Ureter (tissue), 1 donor: Measurements from ENCODE around the gene KCNK3. TPM values are rescaled to one million over a fixed set of nuclear protein-coding genes. Genes with fewer than 3 reads are reported as not detected.
"Not testable (repeated sequence)": the region's sequence is repeated elsewhere in the genome, so short reads cannot be mapped to it uniquely, and the experiment has no call there.

Experiments
- DNase-seq: peaks from one replicate; pipeline ENCODE4 v3.0.0-alpha.2; 2020; ENCODE audit warnings: low spot score
- total RNA-seq: library from RNA; stranded (reverse); gene quantifications from one replicate; pipeline ENCODE4 v1.2.4, GENCODE V29; 2023
- donor health status: DM: yes; HTN: yes; CAD: no.

The KCNK3 gene
- total RNA-seq, 1 donor from 2014 or later: 9.2 TPM

DNA sequence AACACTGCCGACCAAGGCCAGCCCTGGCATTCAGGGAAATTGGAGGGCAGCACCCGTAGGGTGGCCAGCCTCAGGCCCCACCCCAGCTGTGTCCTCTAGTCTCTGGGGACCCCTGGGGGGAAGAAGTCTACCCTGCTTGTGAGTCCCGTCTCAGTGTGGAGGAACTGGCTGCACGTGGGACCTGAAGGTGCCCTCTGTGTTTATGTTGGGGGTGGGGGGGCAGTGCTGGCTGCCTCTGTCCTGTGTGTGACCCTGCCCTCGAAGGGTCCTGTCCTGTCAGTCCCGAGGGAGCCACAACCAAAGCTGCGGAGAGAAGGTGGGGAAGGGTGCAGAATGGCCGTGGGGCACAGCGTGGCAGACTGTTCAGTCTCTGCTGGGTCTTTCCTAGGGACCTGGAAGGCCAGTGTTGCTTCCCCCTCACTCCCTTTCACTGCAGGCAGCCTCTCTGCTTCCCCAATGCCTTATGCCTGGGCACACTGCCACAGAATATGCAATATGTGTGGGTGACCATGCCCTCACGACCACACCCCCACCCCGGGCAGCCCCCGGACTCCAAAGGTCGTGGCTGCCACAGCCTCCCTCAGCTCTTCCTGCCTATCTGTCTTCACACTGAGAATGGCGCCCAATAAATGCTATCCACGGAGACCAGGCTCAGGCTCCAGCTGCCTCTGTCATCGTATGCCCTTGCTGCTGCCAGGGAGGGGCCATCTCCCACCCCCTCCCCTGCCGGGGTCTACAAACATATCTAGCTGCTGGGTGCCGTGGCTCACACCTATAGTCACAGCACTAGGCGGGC is 38.2 kb downstream of the KCNK3 start:
- no peak for DNase-seq

DNA sequence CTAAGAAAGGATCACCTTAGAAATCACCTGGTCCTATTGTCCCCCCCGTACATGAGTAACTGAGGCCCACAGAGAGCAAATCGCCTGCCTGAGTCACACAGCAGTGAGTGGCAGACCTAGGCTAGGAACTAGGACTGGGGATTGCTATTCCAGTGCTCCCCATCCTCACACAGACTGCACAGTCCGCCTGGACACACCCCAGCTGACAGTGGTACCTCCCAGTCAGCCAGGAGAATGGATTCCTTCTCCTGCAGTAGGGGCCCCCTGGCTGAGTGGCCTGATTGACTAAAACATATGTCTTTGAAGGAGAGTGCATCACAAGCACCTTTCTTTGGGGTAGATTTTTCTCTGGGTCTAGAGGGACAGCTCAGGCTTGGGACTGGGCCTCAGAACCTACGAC is 39.2 kb downstream of the KCNK3 start:
- DNase-seq: no peak

DNA sequence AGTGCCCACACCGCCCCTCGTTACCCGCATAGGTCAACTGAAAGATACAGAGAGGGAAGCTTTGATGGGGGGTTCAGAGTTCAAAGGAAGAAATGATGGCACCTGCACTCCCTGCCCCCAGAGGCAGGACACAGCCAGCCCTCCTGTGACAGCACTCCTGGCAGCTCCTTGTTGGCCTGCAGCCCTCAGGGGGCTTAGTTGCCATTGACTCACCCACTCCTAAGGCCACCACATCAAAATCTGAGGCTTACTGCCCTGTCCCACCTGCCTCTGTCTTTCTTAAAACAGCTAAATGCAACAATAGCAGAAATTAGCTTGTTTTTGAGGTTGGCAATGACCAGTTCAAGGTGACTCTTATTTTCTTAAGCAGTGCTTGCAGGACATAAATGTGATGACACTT is 39.9 kb downstream of the KCNK3 start:
- DNase-seq: no peak

DNA sequence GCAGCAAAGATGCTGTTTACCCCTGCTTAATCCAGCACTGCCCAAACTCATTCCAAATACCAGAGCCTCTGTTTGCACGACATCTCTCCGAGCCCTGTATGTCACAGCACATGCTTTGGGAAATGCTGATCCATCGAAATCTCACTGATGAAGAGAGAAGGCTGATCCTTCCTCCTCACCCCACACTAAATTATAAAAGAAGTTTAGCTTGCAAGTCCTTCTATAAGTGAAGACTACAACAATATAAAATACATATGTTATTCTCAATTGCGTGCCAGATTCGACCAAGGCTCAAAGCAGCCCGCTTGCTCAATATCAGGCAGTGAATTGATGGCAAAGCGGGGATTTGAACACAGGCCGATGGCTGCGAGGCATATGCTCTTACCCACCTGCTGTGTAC is 40.9 kb downstream of the KCNK3 start:
- no peak for DNase-seq

DNA sequence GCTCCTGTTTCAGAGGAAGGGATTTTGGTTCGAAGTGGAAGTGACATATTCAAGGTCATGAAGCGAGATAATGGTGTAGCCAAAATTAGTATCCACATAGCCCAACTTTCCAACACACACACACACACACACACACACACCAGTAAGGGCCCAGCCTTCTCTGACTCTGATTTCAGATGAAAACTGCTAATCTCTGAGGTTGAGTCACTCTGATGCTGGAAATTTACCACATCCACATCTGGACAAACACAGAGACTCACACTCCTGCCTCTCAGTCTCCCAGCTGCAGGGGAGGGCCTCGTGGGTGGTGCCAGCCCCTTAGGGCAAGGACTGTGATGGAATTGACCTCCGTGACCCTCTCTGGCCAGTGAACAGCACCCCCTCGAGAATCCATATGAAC is 42.6 kb downstream of the KCNK3 start:
- DNase-seq: no peak

DNA sequence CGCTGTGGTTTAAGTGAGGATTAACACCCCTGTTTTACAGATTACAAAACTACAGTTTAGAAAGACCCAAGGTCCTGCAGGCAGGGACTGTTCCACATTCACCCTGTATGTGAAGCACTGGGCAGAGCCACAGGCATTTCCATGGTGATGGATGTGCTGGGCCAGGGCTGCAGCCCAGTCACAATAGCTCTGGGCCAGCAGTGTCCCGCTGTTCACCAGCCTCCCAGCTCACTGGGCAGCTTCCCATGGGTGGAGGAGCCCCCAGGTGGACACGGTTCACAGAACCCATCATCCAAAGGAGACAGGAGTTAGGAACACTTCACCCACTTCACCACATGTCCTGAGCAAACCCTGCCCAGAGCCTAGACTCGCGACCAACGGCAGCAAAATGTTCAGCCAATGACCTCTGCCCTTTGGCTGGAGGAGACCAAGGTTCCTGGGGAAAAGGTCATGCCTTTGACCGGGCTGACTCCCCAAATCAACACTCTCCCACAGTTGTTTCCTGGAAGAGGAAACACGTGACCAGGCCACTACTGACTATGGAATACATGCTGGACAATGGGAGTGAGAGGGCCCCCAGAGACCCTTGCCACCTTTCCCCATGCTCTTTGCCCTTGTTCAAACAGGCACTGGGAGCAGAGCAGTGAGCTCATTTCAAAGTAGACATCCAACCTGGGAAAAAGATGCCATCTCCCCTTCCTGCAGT is 43.5 kb downstream of the KCNK3 start:
- DNase-seq: no peak

DNA sequence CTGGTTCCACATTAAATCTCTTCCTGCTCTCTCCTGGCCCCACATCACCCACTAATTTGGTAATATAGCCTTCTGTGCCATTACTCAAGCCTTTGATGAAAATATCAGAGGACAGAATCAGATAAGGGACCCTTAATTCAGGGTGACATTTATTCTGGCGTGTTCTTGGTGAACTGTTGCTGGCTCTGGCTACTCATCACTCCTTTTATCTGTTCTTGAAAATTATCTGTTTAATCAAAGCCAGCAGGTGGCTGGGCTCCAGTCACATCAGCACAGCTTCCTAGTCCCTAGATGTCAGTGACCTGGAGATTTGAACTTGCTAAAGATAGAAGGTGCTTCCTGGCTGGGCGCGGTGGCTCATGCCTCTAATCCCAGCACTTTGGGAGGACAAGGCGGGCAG is 44.7 kb downstream of the KCNK3 start:
- no peak for DNase-seq

DNA sequence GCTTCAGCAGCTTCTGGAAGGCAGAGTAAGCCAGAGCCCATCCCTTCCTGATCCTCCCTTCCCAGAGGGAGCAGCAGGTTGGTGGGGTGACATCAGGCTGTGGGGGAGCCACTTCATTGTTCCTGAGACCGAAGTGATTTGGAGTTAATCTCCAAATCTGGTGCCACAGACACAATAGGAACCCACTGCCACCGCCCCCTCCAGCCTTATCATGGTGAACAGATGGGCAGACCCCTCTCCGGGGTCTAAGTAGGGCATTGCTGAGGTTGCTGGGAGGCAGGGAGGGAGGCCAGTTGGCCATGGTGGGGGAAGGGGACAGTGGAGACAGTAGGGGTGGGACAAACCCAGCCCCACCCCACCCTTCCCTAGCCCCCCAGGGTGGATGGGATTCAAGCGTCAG is 46.0 kb downstream of the KCNK3 start:
- DNase-seq: no peak

DNA sequence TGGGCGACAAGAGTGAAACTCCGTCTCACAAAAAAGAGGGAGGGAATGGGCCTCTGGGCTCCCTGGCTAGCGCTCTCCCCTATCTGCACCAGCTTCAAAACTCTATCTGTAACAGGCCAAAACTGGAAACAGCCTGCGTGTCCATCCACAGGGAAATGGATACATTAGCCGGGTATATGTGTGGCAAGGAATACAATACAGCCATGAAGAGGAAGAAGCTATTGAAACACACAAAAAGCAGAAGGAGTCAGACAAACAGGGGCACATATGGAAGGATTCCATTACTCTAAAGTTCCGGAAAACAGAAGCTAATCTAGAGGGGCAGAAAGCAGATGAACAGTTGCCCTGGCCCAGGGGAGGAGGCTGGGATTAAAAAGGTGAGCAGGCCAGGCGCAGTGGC is 47.0 kb downstream of the KCNK3 start:
- no peak for DNase-seq

DNA sequence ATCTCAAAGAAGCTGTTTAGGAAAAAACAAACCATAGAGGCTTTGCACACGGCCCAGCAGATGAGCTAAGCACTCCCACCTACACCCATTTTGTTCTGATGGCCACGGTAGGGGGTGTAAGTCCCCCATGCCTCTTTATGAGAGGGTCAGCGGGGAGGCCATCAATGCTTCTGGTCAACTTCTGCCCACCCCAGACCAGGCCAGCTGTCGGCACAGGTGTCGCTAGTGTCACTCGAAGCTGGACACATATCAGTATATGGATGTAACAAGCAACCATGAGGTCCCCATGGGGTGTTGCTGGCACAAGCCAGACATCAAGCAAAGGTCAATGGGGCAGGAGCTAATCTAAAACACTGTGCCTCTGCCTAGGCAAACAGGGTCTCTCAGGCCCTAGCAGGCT is 47.8 kb downstream of the KCNK3 start:
- no peak for DNase-seq

DNA sequence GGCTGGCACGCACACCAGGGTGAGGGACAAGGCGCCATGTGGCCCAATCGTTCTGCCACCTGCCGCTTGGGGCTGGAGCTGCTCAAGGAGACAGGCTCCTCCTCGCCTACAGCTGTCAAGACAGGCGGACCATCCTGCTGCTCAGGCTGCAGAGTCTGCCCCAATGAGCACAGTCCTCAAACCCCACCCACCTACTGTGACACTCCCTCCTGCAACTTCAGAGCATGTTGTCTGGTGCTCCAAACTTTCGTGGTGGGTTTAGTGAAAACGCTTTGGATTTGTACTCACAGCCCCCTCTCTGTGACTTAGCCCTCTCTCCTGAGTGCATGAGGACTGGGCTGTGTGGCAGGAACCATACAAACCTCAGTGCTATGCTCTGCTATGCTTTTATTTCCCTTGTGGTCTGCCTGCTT is 48.4 kb downstream of the KCNK3 start:
- DNase-seq: peak; percentile 45

DNA sequence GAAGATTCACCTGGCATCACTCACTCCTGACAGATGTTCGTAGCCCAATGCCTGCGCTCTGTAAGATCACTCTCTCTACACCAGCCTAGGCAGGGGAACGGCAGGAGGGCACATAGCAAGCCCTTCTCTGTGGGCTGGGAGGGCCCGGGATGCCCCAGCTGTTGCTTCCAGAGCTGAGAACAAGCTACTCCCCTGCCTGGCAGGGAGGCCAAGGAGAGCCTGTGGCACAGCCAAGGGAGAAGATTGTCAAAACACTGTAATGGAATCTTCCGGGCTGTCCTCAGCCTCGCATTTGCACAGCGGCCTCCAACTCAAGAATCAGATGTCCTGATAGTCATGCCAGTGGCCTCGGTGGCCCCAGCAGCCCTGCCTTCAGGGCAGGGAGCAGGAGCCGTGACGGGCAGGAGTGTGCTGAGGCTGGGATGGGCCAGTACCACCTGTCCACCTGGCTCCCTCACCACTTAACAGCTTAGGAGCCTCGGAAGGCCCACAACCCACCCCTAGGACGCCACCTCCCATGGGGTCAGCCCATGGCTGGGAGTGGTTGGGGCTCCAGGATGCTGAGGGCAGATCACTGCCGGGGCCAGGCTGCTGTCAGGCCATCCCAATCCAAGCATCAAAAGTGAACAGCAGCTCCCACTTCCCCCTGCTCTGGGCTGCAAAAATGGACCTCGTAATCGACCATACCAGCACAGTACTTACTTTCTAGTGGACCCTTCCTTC is 49.7 kb downstream of the KCNK3 start:
- no peak for DNase-seq

DNA sequence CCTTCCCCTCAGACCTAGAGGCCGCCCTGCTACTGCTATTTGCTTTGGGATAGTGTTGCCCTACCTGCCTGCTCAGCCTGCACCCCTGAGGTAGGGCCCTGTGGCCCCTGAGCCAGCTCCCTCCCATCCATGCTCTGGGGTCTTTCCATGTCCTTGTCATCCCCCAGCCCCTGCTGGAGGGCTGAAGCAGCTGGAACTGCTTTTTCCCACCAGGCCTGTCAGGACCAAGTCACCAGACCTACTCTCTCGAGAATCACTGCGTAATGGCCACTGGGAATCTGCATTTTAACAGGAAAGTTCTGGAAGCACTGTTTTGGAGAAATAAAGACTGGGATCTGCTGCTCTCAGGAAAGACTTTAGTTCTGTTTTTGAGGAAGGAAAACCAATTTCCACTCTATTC is 51.3 kb downstream of the KCNK3 start:
- DNase-seq: no peak

DNA sequence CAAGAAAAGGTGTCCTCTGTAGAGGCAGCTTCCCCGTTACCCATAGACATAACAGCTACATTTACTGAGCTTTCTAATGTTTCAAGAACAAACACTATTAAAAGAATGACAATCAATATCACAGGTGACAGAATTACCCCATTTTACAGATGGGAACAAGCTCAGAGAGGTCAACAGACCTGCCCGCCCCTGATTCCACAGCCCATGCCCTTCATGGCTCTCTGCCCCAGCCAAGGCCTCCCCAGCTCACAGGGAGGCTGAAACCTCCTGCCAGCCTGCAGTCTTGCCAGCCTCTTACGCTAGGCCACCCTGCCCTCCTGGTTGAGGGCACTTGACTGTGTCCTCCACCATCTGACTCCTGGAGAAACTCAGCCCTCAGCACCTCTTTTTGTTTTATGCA is 52.4 kb downstream of the KCNK3 start:
- no peak for DNase-seq

DNA sequence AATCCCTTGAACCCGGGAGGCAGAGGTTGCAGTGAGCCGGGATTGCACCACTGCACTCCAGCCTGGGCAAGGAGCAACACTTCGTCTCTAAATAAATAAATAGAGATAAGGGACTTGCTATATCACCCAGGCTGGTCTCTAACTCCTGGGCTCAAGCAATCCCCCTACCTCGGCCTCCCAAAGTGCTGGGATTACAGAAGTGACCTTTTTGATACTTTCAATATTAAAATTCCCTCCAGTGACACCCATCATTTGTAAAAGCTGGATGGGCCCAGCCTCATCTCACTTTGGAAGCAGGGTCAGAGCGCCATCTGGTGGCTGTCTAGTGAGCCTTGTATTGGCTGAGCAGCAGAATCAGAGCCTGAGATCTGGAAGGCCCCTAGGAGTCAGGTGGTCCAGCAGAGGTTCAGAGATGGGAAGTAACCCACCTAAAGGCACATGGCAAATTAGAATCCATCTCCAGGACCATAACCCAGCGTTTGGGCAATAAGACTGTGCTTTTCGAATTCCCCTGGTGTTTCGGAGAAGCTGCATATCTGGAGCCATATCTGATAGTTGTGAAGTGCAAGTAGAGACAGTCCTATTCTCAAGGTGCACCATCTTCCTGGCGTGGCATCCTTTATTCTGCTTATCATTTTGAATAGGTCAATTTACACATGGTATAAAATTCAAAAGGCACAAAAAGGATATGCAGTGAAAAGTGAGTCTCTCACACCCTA is 53.2 kb downstream of the KCNK3 start:
- peak; percentile 88 for DNase-seq

DNA sequence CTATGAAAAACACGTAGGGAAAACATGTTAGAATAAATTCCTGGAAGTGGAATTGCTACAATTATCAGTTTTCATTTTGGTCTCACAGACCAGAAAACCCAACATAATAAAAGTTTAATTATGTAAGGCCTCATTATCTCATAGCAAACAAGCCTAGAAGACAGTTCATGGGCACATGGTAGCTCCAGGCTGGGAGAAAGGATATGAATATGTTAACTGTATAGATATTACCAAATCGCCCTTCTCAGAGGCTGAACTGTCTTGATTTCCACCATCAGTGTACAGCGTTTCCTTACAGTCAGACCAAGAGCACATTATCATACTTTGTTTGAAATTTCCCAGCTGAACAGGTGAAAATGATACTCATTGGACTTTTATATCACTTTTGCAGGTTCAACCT is 54.4 kb downstream of the KCNK3 start:
- DNase-seq: no peak

DNA sequence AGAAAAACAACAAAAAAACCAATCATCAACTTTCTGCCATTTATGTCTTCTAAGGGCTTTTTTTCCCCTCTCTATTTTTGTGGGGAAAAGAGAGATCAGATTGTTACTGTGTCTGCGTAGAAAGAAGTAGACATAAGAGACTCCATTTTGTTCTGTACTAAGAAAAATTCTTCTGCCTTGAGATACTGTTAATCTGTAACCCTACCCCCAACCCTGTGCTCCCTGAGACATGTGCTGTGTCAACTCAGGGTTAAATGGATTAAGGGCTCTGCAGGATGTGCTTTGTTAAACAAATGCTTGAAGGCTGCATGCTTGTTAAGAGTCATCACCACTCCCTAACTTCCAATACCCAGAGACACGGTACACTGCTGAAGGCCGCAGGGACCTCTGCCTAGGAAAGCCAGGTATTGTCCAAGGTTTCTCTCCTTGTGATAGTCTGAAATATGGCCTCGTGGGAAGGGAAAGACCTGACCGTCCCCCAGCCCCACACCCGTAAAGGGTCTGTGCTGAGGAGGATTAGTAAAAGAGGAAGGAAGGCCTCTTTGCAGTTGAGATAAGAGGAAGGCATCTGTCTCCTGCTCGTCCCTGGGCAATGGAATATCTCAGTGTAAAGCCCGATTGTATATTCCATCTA is 57.4 kb downstream of the KCNK3 start:
- DNase-seq: not testable (repeated sequence)

DNA sequence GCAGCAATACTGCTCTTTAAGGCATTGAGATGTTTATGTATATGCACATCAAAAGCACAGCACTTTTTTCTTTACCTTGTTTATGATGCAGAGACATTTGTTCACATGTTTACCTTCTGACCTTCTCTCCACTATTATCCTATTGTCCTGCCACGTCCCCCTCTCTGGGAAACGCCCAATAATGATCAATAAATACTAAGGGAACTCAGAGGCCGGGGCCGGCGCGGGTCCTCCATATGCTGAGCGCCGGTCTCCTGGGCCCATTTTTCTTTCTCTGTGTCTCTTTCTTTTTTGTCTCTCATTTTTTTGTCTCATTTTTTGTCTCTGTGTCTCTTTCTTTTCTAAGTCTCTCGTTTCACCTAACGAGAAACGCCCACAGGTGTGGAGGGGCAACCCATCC is 57.9 kb downstream of the KCNK3 start:
- not testable (repeated sequence) for DNase-seq

DNA sequence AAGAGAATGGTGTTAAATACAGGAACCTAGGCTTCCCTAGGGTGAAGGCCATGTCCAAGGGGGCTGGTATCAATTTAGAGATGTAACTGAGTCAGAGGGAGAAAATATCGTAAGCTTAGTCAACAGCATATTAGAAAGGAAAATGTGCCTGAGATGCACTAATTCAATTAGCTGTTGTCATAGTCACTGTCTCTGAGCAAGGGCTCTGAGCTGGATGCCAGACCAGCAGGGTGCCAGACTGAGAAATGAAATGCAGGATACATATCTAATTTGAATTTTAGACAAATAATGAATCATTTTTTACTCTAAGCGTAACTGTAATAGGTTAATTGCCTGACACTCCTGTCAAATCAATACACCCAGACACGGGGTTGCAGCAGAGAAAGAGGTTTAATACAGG is 60.1 kb downstream of the KCNK3 start:
- DNase-seq: no peak

DNA sequence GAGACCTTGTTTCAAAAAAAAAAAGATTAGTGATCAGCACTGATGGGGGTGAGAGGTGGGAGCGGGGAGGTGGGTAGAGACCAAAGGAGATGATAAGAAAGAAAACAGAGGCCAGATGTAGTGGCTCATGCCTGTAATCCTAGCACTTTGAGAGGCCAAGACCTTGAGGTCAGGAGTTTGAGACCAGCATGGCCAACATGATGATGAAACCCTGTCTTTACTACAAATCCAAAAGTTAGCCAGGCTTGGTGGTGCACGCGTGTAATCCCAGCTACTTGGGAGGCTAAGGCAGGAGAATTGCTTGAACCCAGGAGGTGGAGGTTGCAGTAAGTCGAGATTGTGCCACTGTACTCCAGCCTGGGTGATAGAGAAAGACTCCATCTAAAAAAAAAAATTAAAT is 62.0 kb downstream of the KCNK3 start:
- DNase-seq: no peak

DNA sequence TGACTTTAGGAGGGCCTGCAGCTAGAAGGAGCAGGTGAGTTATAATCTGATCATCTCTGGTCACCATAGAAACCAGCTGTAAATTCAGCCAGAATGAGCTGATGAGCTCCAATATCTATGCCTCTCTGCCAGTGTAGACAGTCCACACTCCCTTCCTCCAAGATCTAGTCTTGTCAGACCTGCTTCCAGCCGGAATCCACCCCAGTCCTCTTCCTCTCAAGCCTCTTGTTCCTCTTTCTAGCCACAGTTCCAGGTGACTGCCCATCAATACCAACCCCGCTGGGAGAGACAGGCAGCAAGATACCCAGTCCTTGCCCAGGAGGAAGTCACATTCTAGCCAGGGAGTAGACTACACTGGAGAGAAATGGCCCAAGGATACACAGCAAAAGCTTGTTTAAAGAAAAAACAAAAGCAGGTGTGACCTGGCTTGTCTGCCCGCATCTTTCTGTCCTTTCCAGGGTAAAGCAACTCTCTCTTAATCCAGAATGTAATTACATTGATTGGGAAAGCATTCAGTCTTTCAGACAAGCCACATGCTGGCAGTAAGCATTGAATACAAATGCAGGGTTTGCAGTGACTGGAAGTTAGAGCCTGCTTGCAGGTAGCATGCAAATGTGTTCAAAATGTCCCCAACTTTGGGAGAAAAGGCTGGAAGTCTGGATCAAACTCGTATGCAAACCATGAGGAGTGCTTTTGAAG is 62.6 kb downstream of the KCNK3 start:
- no peak for DNase-seq
